CD14-positive monocyte (primary cell): Measurements from ENCODE around the gene OTOS. TPM values are rescaled to one million over a fixed set of nuclear protein-coding genes. Genes with fewer than 3 reads are reported as not detected.

Experiments
- DNase-seq, 3 donors: peaks; one replicate each; pipeline ENCODE4 v3.0.0-alpha.2; 2011 to 2022
- H2AFZ ChIP-seq: 2 replicates; pipeline ENCODE4 v1.6.0; 2012; ENCODE audit warnings: mild to moderate bottlenecking, low read depth, low read length, inconsistent platforms; ENCODE audit not compliant: insufficient read depth, poor library complexity, severe bottlenecking
- H3K27ac ChIP-seq, 2 donors: 1 replicate in 1 of 2; 2 replicates in 1 of 2; pipeline ENCODE4 v1.5.1; 2012 to 2013; ENCODE audit warnings: low read length in 2 of 2, control low read depth in 1 of 2, inconsistent platforms in 1 of 2, low read depth in 1 of 2, mild to moderate bottlenecking in 1 of 2
- H3K27me3 ChIP-seq, 2 donors: one replicate each; pipeline versions ENCODE4 v1.6.0 to v1.6.1; 2011 to 2013; ENCODE audit warnings: low read length in 2 of 2; ENCODE audit not compliant: control insufficient read depth in 2 of 2, insufficient read depth in 2 of 2
- H3K36me3 ChIP-seq, 2 donors: replicated peaks in 1 of 2; 1 replicate in 1 of 2; 2 replicates in 1 of 2; pipeline versions ENCODE4 v1.5.1 to v1.6.1; 2012 to 2013; ENCODE audit warnings: low read length in 2 of 2, control low read depth in 1 of 2, inconsistent platforms in 1 of 2, mild to moderate bottlenecking in 1 of 2; ENCODE audit not compliant: insufficient read depth in 2 of 2, control insufficient read depth in 1 of 2
- H3K4me1 ChIP-seq, 2 donors: 1 replicate in 1 of 2; 2 replicates in 1 of 2; pipeline versions ENCODE4 v1.5.1 to v1.6.1; 2012 to 2013; ENCODE audit warnings: low read length in 2 of 2, control low read depth in 1 of 2, inconsistent platforms in 1 of 2, mild to moderate bottlenecking in 1 of 2, moderate library complexity in 1 of 2; ENCODE audit not compliant: insufficient read depth in 2 of 2, control insufficient read depth in 1 of 2
- H3K4me2 ChIP-seq: replicated peaks from 2 replicates; pipeline ENCODE3; 2012; ENCODE audit warnings: low read length, moderate library complexity, mild to moderate bottlenecking; ENCODE audit not compliant: poor library complexity, severe bottlenecking; ENCODE audit errors: extremely low read depth
- H3K4me3 ChIP-seq, 3 experiments: fragments of 200-600 bp in 1 of 3; sonication (generic) in 1 of 3; replicated peaks in 1 of 3; 1 replicate in 2 of 3; 2 replicates in 1 of 3; pipeline ENCODE4 v1.5.1; 2011 to 2013; ENCODE audit warnings: low read length in 3 of 3, mild to moderate bottlenecking in 3 of 3, control low read depth in 2 of 3, low read depth in 2 of 3, inconsistent platforms in 1 of 3, moderate library complexity in 1 of 3
- H3K79me2 ChIP-seq: 2 replicates; pipeline ENCODE4 v1.6.0; 2012; ENCODE audit warnings: mild to moderate bottlenecking, control low read depth, inconsistent platforms, low read length, moderate library complexity; ENCODE audit not compliant: insufficient read depth
- H3K9ac ChIP-seq: 2 replicates; pipeline ENCODE4 v1.6.0; 2017; ENCODE audit warnings: low read length, mild to moderate bottlenecking; ENCODE audit not compliant: insufficient read depth, poor library complexity, severe bottlenecking
- H3K9me3 ChIP-seq, 2 donors: replicated peaks in 1 of 2; 1 replicate in 1 of 2; 2 replicates in 1 of 2; pipeline versions ENCODE4 v1.5.1 to v1.6.1; 2012 to 2013; ENCODE audit warnings: low read length in 2 of 2, control low read depth in 1 of 2; ENCODE audit not compliant: control insufficient read depth in 1 of 2, insufficient read depth in 1 of 2
- H4K20me1 ChIP-seq: 2 replicates; pipeline ENCODE4 v1.6.0; 2012; ENCODE audit warnings: mild to moderate bottlenecking, low read length, control low read depth, moderate library complexity; ENCODE audit not compliant: insufficient read depth
- H3K27ac Mint-ChIP-seq, 7 donors: one replicate each; pipeline ENCODE4 v1.8.0; 2020; ENCODE audit warnings: mild to moderate bottlenecking in 7 of 7, mixed read lengths in 7 of 7, moderate library complexity in 6 of 7, inconsistent platforms in 2 of 7
- H3K27me3 Mint-ChIP-seq, 3 donors: one replicate each; pipeline ENCODE4 v1.8.0; 2021 to 2022; ENCODE audit warnings: low read depth in 3 of 3, mild to moderate bottlenecking in 3 of 3, mixed read lengths in 3 of 3, moderate library complexity in 3 of 3, inconsistent platforms in 1 of 3
- H3K36me3 Mint-ChIP-seq, 2 donors: one replicate each; pipeline ENCODE4 v1.8.0; 2020; ENCODE audit warnings: mixed read lengths in 2 of 2, inconsistent platforms in 1 of 2, mild to moderate bottlenecking in 1 of 2
- H3K4me1 Mint-ChIP-seq: one replicate; pipeline ENCODE4 v1.8.0; 2020; ENCODE audit warnings: mild to moderate bottlenecking, mixed read lengths
- H3K4me3 Mint-ChIP-seq, 2 donors: one replicate each; pipeline ENCODE4 v1.8.0; 2020; ENCODE audit warnings: mild to moderate bottlenecking in 2 of 2, mixed read lengths in 2 of 2, moderate library complexity in 1 of 2
- H3K9me3 Mint-ChIP-seq, 7 donors: one replicate each; pipeline ENCODE4 v1.8.0; 2020 to 2022; ENCODE audit warnings: mixed read lengths in 7 of 7, mild to moderate bottlenecking in 6 of 7, moderate library complexity in 6 of 7, inconsistent platforms in 2 of 7
- WGBS: methylation state at CpG from one replicate; pipeline ENCODE4 v1.1.5; 2013; ENCODE audit warnings: missing lambda C conversion rate; ENCODE audit not compliant: insufficient coverage; 5-methylcytosine and 5-hydroxymethylcytosine counted together
- intact Hi-C, 2 donors: fragments of 100-400 bp; cut with micrococcal nuclease; formaldehyde crosslinking; loops; one replicate each; pipeline versions ENCODE4 v1.15.0 to v1.15.1; 2023
- polyA plus RNA-seq, 3 donors: library from polyadenylated mRNA; depleted of rRNA in 1 of 3; unstranded in 2 of 3; stranded (reverse) in 1 of 3; fragments of 300-500 nt in 2 of 3; fragments of >200 nt in 1 of 3; fragmentation: Illumina TruSeq in 2 of 3; gene quantifications; 1 replicate in 2 of 3; 2 replicates in 1 of 3; pipeline ENCODE4 v1.2.3, GENCODE V29; 2012 to 2021
- TF ChIP-seq, protein P1 (sequence below): fragments of 200-600 bp; IDR thresholded peaks from one replicate; pipeline ENCODE4 v1.8.0; 2022; ENCODE audit warnings: antibody characterized with exemption, mild to moderate bottlenecking

OTOS gene
- polyA plus RNA-seq, 3 donors, result not detected

DNA sequence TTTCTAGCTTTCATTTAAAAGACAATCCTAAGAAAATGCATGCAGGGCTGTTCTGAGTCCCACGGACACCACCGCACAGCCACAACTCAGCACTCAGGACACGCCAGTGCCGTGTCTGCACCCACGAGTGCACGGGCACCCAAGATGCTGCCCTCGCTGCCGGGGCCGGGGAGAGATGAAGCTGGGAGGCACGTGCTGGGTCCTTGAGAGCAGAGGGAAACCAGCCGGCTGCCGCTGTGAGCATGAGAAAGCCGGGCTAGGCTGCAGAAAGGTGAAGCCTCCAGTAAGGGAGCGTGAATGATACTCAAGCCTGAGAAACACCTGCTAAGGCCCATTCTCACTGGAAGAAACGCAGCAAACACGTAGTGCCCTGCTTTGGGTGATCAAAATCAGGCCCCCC is 9.2 kb downstream of the OTOS start:
- WGBS, result 95% methylated on average over 16 of the region's 16 CpGs
- H3K27ac Mint-ChIP-seq, result no peak overlapping the region
- H3K36me3 ChIP-seq, result peaks cover 62 to 75% of the 10 kb centered on the region in 2 donors

GRCh38 chr2:240130393-240131195 is 9.9 kb downstream of the OTOS start:
- Histone ChIP-seq H2AFZ (no peak overlapping the region), H3K4me2 (no peak overlapping the region), H3K9me3 (no peaks in the 10 kb centered on the region), H3K4me1 (peaks cover 9% of the 10 kb centered on the region in 2 donors), H3K27me3 (no peaks in the 10 kb centered on the region), H3K27ac (no peak overlapping the region), H3K79me2 (peaks cover 13% of the 10 kb centered on the region), H3K9ac (no peak overlapping the region), H4K20me1 (peaks cover 12% of the 10 kb centered on the region), H3K36me3 (peaks cover 62 to 81% of the 10 kb centered on the region in 2 donors), H3K4me3 (no peak overlapping the region)
- no peak for DNase-seq
- TF ChIP-seq, protein P1, sequence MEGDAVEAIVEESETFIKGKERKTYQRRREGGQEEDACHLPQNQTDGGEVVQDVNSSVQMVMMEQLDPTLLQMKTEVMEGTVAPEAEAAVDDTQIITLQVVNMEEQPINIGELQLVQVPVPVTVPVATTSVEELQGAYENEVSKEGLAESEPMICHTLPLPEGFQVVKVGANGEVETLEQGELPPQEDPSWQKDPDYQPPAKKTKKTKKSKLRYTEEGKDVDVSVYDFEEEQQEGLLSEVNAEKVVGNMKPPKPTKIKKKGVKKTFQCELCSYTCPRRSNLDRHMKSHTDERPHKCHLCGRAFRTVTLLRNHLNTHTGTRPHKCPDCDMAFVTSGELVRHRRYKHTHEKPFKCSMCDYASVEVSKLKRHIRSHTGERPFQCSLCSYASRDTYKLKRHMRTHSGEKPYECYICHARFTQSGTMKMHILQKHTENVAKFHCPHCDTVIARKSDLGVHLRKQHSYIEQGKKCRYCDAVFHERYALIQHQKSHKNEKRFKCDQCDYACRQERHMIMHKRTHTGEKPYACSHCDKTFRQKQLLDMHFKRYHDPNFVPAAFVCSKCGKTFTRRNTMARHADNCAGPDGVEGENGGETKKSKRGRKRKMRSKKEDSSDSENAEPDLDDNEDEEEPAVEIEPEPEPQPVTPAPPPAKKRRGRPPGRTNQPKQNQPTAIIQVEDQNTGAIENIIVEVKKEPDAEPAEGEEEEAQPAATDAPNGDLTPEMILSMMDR, result no peak
- Mint-ChIP-seq H3K36me3 (peaks cover 71 to 73% of the 10 kb centered on the region in 2 donors), H3K27ac (peak overlapping the region in 1 of 7 donors; percentile 4), H3K27me3 (no peaks in the 10 kb centered on the region), H3K4me1 (peaks cover 15% of the 10 kb centered on the region), H3K9me3 (peaks cover 0 to 2% (median 0%) of the 10 kb centered on the region in 7 donors), H3K4me3 (no peak overlapping the region)
- intact Hi-C loops, result no loop called here
- WGBS, result 94% methylated on average over 21 of the region's 23 CpGs

More for the DNA sequence above, 9.2 kb downstream of the OTOS start:
- Mint-ChIP-seq H3K4me3 (no peak overlapping the region), H3K9me3 (peaks cover 0 to 2% (median 0%) of the 10 kb centered on the region in 7 donors), H3K27me3 (no peaks in the 10 kb centered on the region), H3K4me1 (peaks cover 17% of the 10 kb centered on the region), H3K36me3 (peaks cover 66 to 72% of the 10 kb centered on the region in 2 donors)
- Histone ChIP-seq H3K4me3 (no peak overlapping the region), H3K79me2 (peaks cover 18% of the 10 kb centered on the region), H3K27ac (no peak overlapping the region), H3K9me3 (no peaks in the 10 kb centered on the region), H3K27me3 (no peaks in the 10 kb centered on the region), H2AFZ (no peak overlapping the region), H3K4me2 (no peak overlapping the region), H4K20me1 (peaks cover 12% of the 10 kb centered on the region), H3K9ac (no peak overlapping the region), H3K4me1 (peaks cover 10 to 11% of the 10 kb centered on the region in 2 donors)
- no peak for DNase-seq
- TF ChIP-seq, protein P1, result no peak
- intact Hi-C loops, result no loop called here
